ENCODE measurements around the gene GAB2. TPM values are rescaled to one million over a fixed set of nuclear protein-coding genes. Genes with fewer than 3 reads are reported as not detected.

Gene GAB2
- total RNA-seq, 1 experiment from 2014 or later: 3.3 TPM

DNA sequence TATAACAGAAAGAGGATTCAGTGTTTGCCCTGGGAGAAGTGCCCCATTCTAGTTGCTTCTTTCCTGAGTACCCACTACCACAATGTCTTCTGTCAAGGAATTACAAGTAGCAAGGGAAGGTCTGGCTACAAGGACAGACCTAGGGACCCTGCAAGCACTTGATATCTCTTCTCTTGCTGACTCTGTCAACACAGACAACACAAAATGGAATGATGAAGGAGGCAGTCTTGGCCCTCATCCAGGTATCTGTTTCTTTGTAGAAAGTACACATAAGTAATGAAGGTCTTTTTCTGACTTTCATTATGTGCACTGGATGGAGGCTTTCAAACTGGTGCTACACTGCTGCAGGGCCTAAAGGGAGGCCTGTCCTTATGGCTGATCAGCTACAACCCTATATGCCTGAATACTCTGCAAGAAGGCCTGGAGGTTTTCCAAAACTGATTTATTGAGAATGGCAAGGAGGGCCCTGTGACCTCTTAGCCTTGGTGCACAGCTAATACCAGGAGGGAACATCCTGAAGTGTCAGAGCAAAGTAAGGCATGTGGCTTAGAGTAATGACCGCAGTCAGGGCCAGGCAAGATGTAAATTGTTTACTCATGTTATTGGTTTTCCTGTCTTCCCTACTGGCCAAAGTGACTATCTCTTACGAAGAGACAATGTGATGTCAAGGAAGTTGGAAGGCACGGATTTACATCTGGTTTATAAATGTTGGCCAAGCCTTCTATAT lies 31.2 kb downstream of the GAB2 start:
- no peak overlapping the region for H2BK15ac ChIP-seq (ENCODE audit: low read depth, low read length)
- H3K4me1 ChIP-seq (ENCODE audit: insufficient read depth, low read length): 0 out of 2 replicates have a peak, but pooled peaks cover 4% of the 10 kb centered on the region
- Mint-ChIP-seq H3K4me1 (peaks cover 5 to 7% of the 10 kb centered on the region in 2 experiments), H3K27me3 (ENCODE audit: low read depth) (peaks cover 4% of the 10 kb centered on the region; the same call in 1 of the 2 replicates), H3K36me3 (ENCODE audit: insufficient read depth in 1 of 3, low read depth in 3 of 3) (peaks cover 3 to 20% (median 18%) of the 10 kb centered on the region in 3 experiments; a peak in 6 of 7 replicates), H3K27ac (no peak overlapping the region; a peak in 1 of 7 replicates), H3K4me3 (no peak overlapping the region), H3K9me3 (peaks cover 10 to 18% of the 10 kb centered on the region in 2 experiments; a peak in 4 of 5 replicates)
- WGBS (ENCODE audit: extremely low coverage, insufficient read length, low lambda C conversion rate): no CpG with 5 or more reads among the region's 3 CpGs
- H3K18ac ChIP-seq (ENCODE audit: insufficient read length, low read depth, low read length): no peak overlapping the region
- H2BK120ac ChIP-seq (ENCODE audit: low read depth, low read length, poor library complexity, severe bottlenecking): no peak overlapping the region
- no peak overlapping the region for H3T11ph ChIP-seq (ENCODE audit: low read length)
- H3K14ac ChIP-seq (ENCODE audit: insufficient read depth, low read length): no peak overlapping the region
- H4K8ac ChIP-seq (replicated peaks; ENCODE audit: insufficient read length, low read depth, low read length): no peak overlapping the region
- H2BK20ac ChIP-seq (ENCODE audit: low read depth, low read length, poor library complexity, severe bottlenecking): no peak overlapping the region
- no peak overlapping the region for H3K4me2 ChIP-seq (ENCODE audit: insufficient read depth, insufficient read length, low read length)
- H2BK12ac ChIP-seq (ENCODE audit: insufficient read length, low read depth, low read length): no peak overlapping the region
- H4K91ac ChIP-seq (ENCODE audit: insufficient read length, low read depth, low read length): no peak overlapping the region
- H3K27me3 ChIP-seq (ENCODE audit: insufficient read depth, low read length): no peaks in the 10 kb centered on the region
- H3K79me2 ChIP-seq (ENCODE audit: insufficient read depth, low read length): no peaks in the 10 kb centered on the region
- H4K5ac ChIP-seq (ENCODE audit: insufficient read length, low read depth, low read length): no peak overlapping the region
- H3K9me3 ChIP-seq (ENCODE audit: control insufficient read depth, low read depth, low read length): no peaks in the 10 kb centered on the region
- H4K20me1 ChIP-seq (ENCODE audit: control insufficient read depth, insufficient read depth, insufficient read length): no peaks in the 10 kb centered on the region
- H3K23me2 ChIP-seq (ENCODE audit: insufficient read length, low read depth, low read length, poor library complexity, severe bottlenecking): no peaks in the 10 kb centered on the region
- no peak for DNase-seq
- H2AK5ac ChIP-seq (ENCODE audit: insufficient read length, low read length): no peak overlapping the region
- no peak overlapping the region for H3K27ac ChIP-seq (ENCODE audit: insufficient read length, low read depth, low read length)
- no peak overlapping the region for H2BK5ac ChIP-seq (ENCODE audit: insufficient read length, low read length)
- H3K56ac ChIP-seq (ENCODE audit: insufficient read length, low read depth, low read length): no peak overlapping the region
- TF ChIP-seq, protein P1, sequence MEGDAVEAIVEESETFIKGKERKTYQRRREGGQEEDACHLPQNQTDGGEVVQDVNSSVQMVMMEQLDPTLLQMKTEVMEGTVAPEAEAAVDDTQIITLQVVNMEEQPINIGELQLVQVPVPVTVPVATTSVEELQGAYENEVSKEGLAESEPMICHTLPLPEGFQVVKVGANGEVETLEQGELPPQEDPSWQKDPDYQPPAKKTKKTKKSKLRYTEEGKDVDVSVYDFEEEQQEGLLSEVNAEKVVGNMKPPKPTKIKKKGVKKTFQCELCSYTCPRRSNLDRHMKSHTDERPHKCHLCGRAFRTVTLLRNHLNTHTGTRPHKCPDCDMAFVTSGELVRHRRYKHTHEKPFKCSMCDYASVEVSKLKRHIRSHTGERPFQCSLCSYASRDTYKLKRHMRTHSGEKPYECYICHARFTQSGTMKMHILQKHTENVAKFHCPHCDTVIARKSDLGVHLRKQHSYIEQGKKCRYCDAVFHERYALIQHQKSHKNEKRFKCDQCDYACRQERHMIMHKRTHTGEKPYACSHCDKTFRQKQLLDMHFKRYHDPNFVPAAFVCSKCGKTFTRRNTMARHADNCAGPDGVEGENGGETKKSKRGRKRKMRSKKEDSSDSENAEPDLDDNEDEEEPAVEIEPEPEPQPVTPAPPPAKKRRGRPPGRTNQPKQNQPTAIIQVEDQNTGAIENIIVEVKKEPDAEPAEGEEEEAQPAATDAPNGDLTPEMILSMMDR (conservative IDR thresholded peaks at IDR 0.05): no peak
- no peak overlapping the region for H3K4ac ChIP-seq (ENCODE audit: low read depth, low read length)
- H3K79me1 ChIP-seq (ENCODE audit: insufficient read depth, low read depth, low read length, poor library complexity, severe bottlenecking): no peaks in the 10 kb centered on the region
- no peak overlapping the region for H2AFZ ChIP-seq (ENCODE audit: low read length)
- H3K9ac ChIP-seq (ENCODE audit: extremely low read depth, insufficient read length, low read length): no peak overlapping the region
- no peak overlapping the region for H3K23ac ChIP-seq (ENCODE audit: insufficient read length, low read depth, low read length)

All from H9 (cell line).